WTC11 (cell line): ENCODE results near the gene MSI2. TPM values are rescaled to one million over a fixed set of nuclear protein-coding genes. Genes with fewer than 3 reads are reported as not detected.
A peak's percentile ranks its signal among the peaks of the same experiment; 100 is the strongest.

Experiments
- ATAC-seq: fragments of 200-7000 bp; cut with Tn5 transposase; 2 replicates; pipeline ENCODE4 v1.10.0; 2021; ENCODE audit warnings: mild to moderate bottlenecking, moderate library complexity
- CTCF ChIA-PET: fragments of 300-600 bp; sonication (Branson Sonifier 250); formaldehyde crosslinking; loops from one replicate; lab custom pipeline; 2021; ENCODE audit warnings: antibody characterized with exemption; lab: Charles Lee
- POLR2A ChIA-PET: fragments of 350-600 bp; sonication (Branson Sonifier 250); formaldehyde crosslinking; loops from one replicate; lab custom pipeline; 2021; ENCODE audit warnings: antibody characterized with exemption; lab: Charles Lee
- DNase-seq: peaks from one replicate; pipeline ENCODE4 v3.0.0; 2021; ENCODE audit warnings: low spot score
- H3K27ac Mint-ChIP-seq: 2 replicates; pipeline ENCODE4 v1.8.0; 2021; ENCODE audit warnings: mixed read lengths
- H3K27me3 Mint-ChIP-seq: 2 replicates; pipeline ENCODE4 v1.8.0; 2021; ENCODE audit warnings: low read depth, mild to moderate bottlenecking, moderate library complexity, mixed read lengths
- H3K36me3 Mint-ChIP-seq: 2 replicates; pipeline ENCODE4 v1.8.0; 2021; ENCODE audit warnings: mixed read lengths
- H3K4me1 Mint-ChIP-seq: 2 replicates; pipeline ENCODE4 v1.8.0; 2022; ENCODE audit warnings: mixed read lengths
- H3K4me3 Mint-ChIP-seq: 2 replicates; pipeline ENCODE4 v1.8.0; 2021; ENCODE audit warnings: mild to moderate bottlenecking, moderate library complexity, mixed read lengths
- H3K9me3 Mint-ChIP-seq: 2 replicates; pipeline ENCODE4 v1.8.0; 2021; ENCODE audit warnings: mixed read lengths
- ATF1 ChIP-seq: sonication (generic); formaldehyde crosslinking; IDR thresholded peaks from 2 replicates; pipeline ENCODE4 v1.8.1; 2023; ENCODE audit warnings: mild to moderate bottlenecking, moderate library complexity, missing genetic modification reagents
- GTF2I ChIP-seq: fragments of 250-450 bp; sonication (Bioruptor Pico); conservative IDR thresholded peaks from 2 replicates; pipeline ENCODE4 v1.4.0; 2021; ENCODE audit warnings: mild to moderate bottlenecking
- IRF2 ChIP-seq: sonication (generic); formaldehyde crosslinking; IDR thresholded peaks from 2 replicates; pipeline ENCODE4 v1.8.0; 2022; ENCODE audit warnings: low read depth, missing genetic modification reagents, borderline replicate concordance
- JAZF1 ChIP-seq: fragments of 250-450 bp; sonication (Bioruptor Pico); IDR thresholded peaks from 2 replicates; pipeline ENCODE4 v1.9.0; 2021; ENCODE audit warnings: moderate library complexity, mild to moderate bottlenecking, inconsistent platforms
- JUN ChIP-seq: sonication (generic); formaldehyde crosslinking; IDR thresholded peaks from 2 replicates; pipeline ENCODE4 v1.8.0; 2023; ENCODE audit warnings: mild to moderate bottlenecking, missing genetic modification reagents
- MXD4 ChIP-seq: fragments of 250-450 bp; sonication (Bioruptor Pico); IDR thresholded peaks from 2 replicates; pipeline ENCODE4 v1.8.0; 2021; ENCODE audit warnings: mild to moderate bottlenecking, moderate library complexity, borderline replicate concordance
- NR3C1 ChIP-seq: sonication (generic); formaldehyde crosslinking; conservative IDR thresholded peaks from 2 replicates; pipeline ENCODE4 v1.8.1; 2023; ENCODE audit warnings: low read depth, mild to moderate bottlenecking, missing genetic modification reagents
- PRRX2 ChIP-seq: fragments of 250-450 bp; sonication (Bioruptor Pico); IDR thresholded peaks from 2 replicates; pipeline ENCODE4 v1.8.0; 2021; ENCODE audit warnings: mild to moderate bottlenecking
- ZNF232 ChIP-seq: sonication (generic); formaldehyde crosslinking; IDR thresholded peaks from 2 replicates; pipeline ENCODE4 v1.8.0; 2022; ENCODE audit warnings: mild to moderate bottlenecking, missing genetic modification reagents
- ZNF396 ChIP-seq: fragments of 250-450 bp; sonication (Bioruptor Pico); IDR thresholded peaks from 2 replicates; pipeline ENCODE4 v1.8.0; 2021; ENCODE audit warnings: mild to moderate bottlenecking, moderate library complexity, borderline replicate concordance
- total RNA-seq: library from RNA; stranded (reverse); gene quantifications from 3 replicates; pipeline ENCODE4 v1.2.3, GENCODE V29; 2021
- TF ChIP-seq, protein P1 (sequence below): sonication (generic); formaldehyde crosslinking; IDR thresholded peaks from 2 replicates; pipeline ENCODE4 v1.8.1; 2023; ENCODE audit warnings: mild to moderate bottlenecking, missing genetic modification reagents, moderate library complexity
- TF ChIP-seq, protein P2 (sequence below): fragments of 250-450 bp; sonication (Bioruptor Pico); IDR thresholded peaks from 2 replicates; pipeline ENCODE4 v1.9.0; 2021; ENCODE audit warnings: mild to moderate bottlenecking
- TF ChIP-seq, protein P3 (sequence below): sonication (generic); formaldehyde crosslinking; IDR thresholded peaks from 2 replicates; pipeline ENCODE4 v1.8.1; 2023; ENCODE audit warnings: mild to moderate bottlenecking, missing genetic modification reagents, moderate library complexity
- TF ChIP-seq, protein P4 (sequence below): sonication (generic); formaldehyde crosslinking; IDR thresholded peaks from 2 replicates; pipeline ENCODE4 v1.8.1; 2023; ENCODE audit warnings: mild to moderate bottlenecking, missing genetic modification reagents
- TF ChIP-seq, protein P5 (sequence below): sonication (generic); formaldehyde crosslinking; IDR thresholded peaks from 2 replicates; pipeline ENCODE4 v1.8.0; 2022; ENCODE audit warnings: mild to moderate bottlenecking, missing genetic modification reagents
- TF ChIP-seq, protein P6 (sequence below): sonication (generic); formaldehyde crosslinking; IDR thresholded peaks from 2 replicates; pipeline ENCODE4 v1.8.0; 2023; ENCODE audit warnings: mild to moderate bottlenecking, missing genetic modification reagents

Gene MSI2
- total RNA-seq, 1 experiment from 2014 or later: 82.1 TPM

DNA sequence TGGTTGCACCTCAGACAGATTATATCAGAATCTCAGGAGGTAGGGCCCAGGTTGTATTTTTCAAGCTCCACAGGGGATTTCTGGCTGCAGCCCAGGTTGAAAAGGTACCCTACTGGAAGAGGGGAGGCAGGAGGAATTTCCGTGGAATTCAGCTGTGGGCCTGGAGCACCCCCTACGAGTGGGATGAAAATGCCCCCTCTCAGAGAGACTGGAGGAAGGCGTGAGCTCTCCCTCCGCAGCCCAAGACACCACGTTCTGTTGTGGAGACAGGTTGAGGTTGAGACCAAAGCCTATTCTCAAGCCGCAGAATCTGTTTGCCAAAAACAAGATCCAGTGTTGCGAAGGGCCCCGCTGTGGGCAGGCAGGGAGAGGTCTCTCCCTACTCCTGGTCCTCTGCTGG lies 386.7 kb downstream of the MSI2 start:
- Mint-ChIP-seq H3K4me1 (peaks cover 5% of the 10 kb centered on the region; the same call in 1 of the 2 replicates), H3K27ac (no peak overlapping the region), H3K27me3 (no peaks in the 10 kb centered on the region), H3K36me3 (no peaks in the 10 kb centered on the region; the same call in 1 of the 2 replicates), H3K9me3 (no peaks in the 10 kb centered on the region), H3K4me3 (no peak overlapping the region)
- ATAC-seq: peak; percentile 53
- CTCF ChIA-PET: interaction anchor here (1.0 to 4.9 kb wide), 8 partner anchors 29 to 400 kb away, joined by 3 to 46 read pairs (median 5); no protein-coding TSS in a partner anchor
- TF ChIP-seq NR3C1 (CRISPR knock-in tag) (no peak), IRF2 (no peak), PRRX2 (no peak), ZNF396 (CRISPR knock-in tag) (no peak), JUN (CRISPR knock-in tag) (no peak), MXD4 (CRISPR knock-in tag) (no peak), GTF2I (no peak), JAZF1 (CRISPR knock-in tag) (no peak), ATF1 (CRISPR knock-in tag) (no peak)
- TF ChIP-seq, protein P1, sequence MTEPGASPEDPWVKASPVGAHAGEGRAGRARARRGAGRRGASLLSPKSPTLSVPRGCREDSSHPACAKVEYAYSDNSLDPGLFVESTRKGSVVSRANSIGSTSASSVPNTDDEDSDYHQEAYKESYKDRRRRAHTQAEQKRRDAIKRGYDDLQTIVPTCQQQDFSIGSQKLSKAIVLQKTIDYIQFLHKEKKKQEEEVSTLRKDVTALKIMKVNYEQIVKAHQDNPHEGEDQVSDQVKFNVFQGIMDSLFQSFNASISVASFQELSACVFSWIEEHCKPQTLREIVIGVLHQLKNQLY: no peak
- TF ChIP-seq, protein P2, sequence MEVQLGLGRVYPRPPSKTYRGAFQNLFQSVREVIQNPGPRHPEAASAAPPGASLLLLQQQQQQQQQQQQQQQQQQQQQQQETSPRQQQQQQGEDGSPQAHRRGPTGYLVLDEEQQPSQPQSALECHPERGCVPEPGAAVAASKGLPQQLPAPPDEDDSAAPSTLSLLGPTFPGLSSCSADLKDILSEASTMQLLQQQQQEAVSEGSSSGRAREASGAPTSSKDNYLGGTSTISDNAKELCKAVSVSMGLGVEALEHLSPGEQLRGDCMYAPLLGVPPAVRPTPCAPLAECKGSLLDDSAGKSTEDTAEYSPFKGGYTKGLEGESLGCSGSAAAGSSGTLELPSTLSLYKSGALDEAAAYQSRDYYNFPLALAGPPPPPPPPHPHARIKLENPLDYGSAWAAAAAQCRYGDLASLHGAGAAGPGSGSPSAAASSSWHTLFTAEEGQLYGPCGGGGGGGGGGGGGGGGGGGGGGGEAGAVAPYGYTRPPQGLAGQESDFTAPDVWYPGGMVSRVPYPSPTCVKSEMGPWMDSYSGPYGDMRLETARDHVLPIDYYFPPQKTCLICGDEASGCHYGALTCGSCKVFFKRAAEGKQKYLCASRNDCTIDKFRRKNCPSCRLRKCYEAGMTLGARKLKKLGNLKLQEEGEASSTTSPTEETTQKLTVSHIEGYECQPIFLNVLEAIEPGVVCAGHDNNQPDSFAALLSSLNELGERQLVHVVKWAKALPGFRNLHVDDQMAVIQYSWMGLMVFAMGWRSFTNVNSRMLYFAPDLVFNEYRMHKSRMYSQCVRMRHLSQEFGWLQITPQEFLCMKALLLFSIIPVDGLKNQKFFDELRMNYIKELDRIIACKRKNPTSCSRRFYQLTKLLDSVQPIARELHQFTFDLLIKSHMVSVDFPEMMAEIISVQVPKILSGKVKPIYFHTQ: no peak
- TF ChIP-seq, protein P3, sequence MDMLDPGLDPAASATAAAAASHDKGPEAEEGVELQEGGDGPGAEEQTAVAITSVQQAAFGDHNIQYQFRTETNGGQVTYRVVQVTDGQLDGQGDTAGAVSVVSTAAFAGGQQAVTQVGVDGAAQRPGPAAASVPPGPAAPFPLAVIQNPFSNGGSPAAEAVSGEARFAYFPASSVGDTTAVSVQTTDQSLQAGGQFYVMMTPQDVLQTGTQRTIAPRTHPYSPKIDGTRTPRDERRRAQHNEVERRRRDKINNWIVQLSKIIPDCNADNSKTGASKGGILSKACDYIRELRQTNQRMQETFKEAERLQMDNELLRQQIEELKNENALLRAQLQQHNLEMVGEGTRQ: no peak
- TF ChIP-seq, protein P4, sequence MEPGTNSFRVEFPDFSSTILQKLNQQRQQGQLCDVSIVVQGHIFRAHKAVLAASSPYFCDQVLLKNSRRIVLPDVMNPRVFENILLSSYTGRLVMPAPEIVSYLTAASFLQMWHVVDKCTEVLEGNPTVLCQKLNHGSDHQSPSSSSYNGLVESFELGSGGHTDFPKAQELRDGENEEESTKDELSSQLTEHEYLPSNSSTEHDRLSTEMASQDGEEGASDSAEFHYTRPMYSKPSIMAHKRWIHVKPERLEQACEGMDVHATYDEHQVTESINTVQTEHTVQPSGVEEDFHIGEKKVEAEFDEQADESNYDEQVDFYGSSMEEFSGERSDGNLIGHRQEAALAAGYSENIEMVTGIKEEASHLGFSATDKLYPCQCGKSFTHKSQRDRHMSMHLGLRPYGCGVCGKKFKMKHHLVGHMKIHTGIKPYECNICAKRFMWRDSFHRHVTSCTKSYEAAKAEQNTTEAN (CRISPR knock-in tag): no peak
- TF ChIP-seq, all 79 proteins: peak for 0
- DNase-seq: no peak
- POLR2A ChIA-PET: interaction anchor here (0.6 kb wide), 1 partner anchor 118 kb away, joined by 6 read pairs; no protein-coding TSS in a partner anchor

DNA sequence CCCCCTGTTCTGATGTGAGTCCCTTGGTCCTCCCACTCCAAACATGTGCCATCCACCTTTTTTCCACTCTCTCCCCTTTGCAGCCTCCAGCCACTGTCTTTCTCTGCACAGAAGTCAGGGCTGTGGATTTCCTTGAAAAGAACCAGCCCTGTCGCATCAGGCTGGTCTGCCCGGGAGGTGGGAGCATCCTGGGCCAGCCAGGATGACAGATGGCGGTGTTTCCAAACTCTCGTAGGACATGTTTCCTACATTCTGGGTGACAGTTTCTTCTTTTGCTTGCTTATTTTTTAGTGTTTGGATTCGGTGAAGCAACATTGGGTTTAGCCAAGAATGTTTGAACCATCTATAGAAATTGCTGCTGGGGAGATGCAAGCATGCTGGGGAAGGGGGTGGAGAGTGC lies 388.0 kb downstream of the MSI2 start:
- no peak for DNase-seq
- no peaks in the 10 kb centered on the region for H3K9me3 Mint-ChIP-seq
- no peak overlapping the region for H3K27ac Mint-ChIP-seq
- H3K4me1 Mint-ChIP-seq: peaks cover 5% of the 10 kb centered on the region; the same call in 1 of the 2 replicates
- TF ChIP-seq, protein P5, sequence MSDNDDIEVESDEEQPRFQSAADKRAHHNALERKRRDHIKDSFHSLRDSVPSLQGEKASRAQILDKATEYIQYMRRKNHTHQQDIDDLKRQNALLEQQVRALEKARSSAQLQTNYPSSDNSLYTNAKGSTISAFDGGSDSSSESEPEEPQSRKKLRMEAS (CRISPR knock-in tag): no peak
- TF ChIP-seq, protein P6, sequence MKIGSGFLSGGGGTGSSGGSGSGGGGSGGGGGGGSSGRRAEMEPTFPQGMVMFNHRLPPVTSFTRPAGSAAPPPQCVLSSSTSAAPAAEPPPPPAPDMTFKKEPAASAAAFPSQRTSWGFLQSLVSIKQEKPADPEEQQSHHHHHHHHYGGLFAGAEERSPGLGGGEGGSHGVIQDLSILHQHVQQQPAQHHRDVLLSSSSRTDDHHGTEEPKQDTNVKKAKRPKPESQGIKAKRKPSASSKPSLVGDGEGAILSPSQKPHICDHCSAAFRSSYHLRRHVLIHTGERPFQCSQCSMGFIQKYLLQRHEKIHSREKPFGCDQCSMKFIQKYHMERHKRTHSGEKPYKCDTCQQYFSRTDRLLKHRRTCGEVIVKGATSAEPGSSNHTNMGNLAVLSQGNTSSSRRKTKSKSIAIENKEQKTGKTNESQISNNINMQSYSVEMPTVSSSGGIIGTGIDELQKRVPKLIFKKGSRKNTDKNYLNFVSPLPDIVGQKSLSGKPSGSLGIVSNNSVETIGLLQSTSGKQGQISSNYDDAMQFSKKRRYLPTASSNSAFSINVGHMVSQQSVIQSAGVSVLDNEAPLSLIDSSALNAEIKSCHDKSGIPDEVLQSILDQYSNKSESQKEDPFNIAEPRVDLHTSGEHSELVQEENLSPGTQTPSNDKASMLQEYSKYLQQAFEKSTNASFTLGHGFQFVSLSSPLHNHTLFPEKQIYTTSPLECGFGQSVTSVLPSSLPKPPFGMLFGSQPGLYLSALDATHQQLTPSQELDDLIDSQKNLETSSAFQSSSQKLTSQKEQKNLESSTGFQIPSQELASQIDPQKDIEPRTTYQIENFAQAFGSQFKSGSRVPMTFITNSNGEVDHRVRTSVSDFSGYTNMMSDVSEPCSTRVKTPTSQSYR (CRISPR knock-in tag): no peak
- TF ChIP-seq ZNF232: no peak
- no peak for ATAC-seq
- ChIA-PET POLR2A (no interaction called here), CTCF (interaction anchor here (1.0 kb wide), 1 partner anchor 28 kb away, joined by 3 read pairs; no protein-coding TSS in a partner anchor)
- H3K4me3 Mint-ChIP-seq: no peak overlapping the region
- no peaks in the 10 kb centered on the region; the same call in 1 of the 2 replicates for H3K36me3 Mint-ChIP-seq
- H3K27me3 Mint-ChIP-seq: no peaks in the 10 kb centered on the region
